Mucosa of descending colon (tissue), 3 donors: ENCODE results near the gene DUSP16. TPM values are rescaled to one million over a fixed set of nuclear protein-coding genes. Genes with fewer than 3 reads are reported as not detected.

ENCODE experiments used
- ATAC-seq: fragments of 200-7000 bp; cut with Tn5 transposase; one replicate; pipeline ENCODE4 v1.9.1; 2020; ENCODE audit warnings: mild to moderate bottlenecking, moderate library complexity
- DNase-seq, 3 donors: peaks; one replicate each; pipeline ENCODE4 v3.0.0-alpha.2; 2020
- H3K36me3 ChIP-seq: fragments of 200-600 bp; one replicate; pipeline ENCODE4 v1.8.0; 2021; ENCODE audit warnings: low read depth, mild to moderate bottlenecking
- H3K4me1 ChIP-seq: fragments of 200-600 bp; one replicate; pipeline ENCODE4 v1.8.0; 2021; ENCODE audit warnings: low read depth, mild to moderate bottlenecking
- H3K4me3 ChIP-seq: fragments of 200-600 bp; one replicate; pipeline ENCODE4 v1.8.0; 2021; ENCODE audit warnings: mild to moderate bottlenecking
- H3K9me3 ChIP-seq: fragments of 200-600 bp; one replicate; pipeline ENCODE4 v1.8.0; 2021; ENCODE audit warnings: mild to moderate bottlenecking
- intact Hi-C, 2 donors: fragments of 100-400 bp; cut with DNase I in 1 of 2; cut with micrococcal nuclease in 1 of 2; formaldehyde crosslinking; loops; one replicate each; pipeline versions ENCODE4 v1.11.0 to v1.11.1; 2022; cut with DNase I, micrococcal nuclease
- total RNA-seq, 3 donors: library from RNA; stranded (reverse); fragmentation: NEBNext Ultra II Directional in 2 of 3; extraction: Animal tissue kit (Norgen Biotek cat#: 25700) in 2 of 3; gene quantifications; one replicate each; pipeline versions ENCODE4 v1.2.1 to v1.2.4, GENCODE V29; 2021 to 2023
- TF ChIP-seq, protein P1 (sequence below): fragments of 200-600 bp; IDR thresholded peaks from one replicate; pipeline ENCODE4 v1.8.0; 2022; ENCODE audit warnings: antibody characterized with exemption, mild to moderate bottlenecking
- donor health status: DM: no; HTN: no; CAD: no; lungs with moderate emphysema.
- donor health status: DM: no; HTN: no; CAD: no.
- donor health status: DM: no; HTN: yes; CAD: no.

Gene DUSP16
- total RNA-seq, 3 donors from 2014 or later: 42.3 to 61.8 (median 42.9) TPM

DNA sequence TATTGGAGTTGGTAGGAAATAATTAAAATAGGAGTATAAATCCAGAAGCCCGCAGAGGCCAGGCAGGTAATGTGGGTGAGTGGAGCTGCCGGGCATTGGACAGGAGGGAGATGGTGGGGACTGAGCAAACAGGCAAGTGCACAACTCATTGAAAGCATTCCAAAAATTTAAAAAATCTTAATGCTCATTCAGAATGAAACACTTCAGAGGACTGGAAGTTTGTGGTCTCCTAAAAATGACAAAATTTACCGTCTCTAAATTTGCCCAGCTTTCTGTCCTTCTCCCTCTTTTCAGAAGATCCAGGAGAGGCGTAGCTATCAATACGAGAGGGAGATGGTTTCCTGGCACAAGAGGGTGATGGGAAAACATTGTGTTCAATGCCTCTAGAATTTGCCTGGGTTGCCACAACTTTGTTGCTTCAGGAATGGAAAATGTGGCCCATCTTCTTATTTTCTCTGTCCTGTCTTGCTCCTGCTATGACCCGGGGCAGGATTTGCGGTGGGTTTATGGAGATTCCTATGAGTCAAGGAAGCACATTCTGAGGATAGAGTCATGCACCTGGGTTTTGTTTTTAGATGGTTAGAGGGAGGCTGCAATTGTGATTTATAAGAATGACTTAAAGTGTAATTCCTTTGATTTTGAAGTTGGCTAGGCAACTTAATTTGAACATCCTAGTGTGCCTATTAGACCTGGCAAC, 133.6 kb downstream of the DUSP16 start:
- Histone ChIP-seq H3K9me3 (no peaks in the 10 kb centered on the region), H3K36me3 (no peaks in the 10 kb centered on the region), H3K4me1 (peaks cover 27% of the 10 kb centered on the region), H3K4me3 (no peak overlapping the region)
- ATAC-seq: no peak
- TF ChIP-seq, protein P1, sequence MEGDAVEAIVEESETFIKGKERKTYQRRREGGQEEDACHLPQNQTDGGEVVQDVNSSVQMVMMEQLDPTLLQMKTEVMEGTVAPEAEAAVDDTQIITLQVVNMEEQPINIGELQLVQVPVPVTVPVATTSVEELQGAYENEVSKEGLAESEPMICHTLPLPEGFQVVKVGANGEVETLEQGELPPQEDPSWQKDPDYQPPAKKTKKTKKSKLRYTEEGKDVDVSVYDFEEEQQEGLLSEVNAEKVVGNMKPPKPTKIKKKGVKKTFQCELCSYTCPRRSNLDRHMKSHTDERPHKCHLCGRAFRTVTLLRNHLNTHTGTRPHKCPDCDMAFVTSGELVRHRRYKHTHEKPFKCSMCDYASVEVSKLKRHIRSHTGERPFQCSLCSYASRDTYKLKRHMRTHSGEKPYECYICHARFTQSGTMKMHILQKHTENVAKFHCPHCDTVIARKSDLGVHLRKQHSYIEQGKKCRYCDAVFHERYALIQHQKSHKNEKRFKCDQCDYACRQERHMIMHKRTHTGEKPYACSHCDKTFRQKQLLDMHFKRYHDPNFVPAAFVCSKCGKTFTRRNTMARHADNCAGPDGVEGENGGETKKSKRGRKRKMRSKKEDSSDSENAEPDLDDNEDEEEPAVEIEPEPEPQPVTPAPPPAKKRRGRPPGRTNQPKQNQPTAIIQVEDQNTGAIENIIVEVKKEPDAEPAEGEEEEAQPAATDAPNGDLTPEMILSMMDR: no peak
- no peak for DNase-seq
- intact Hi-C loops: no loop called here

DNA sequence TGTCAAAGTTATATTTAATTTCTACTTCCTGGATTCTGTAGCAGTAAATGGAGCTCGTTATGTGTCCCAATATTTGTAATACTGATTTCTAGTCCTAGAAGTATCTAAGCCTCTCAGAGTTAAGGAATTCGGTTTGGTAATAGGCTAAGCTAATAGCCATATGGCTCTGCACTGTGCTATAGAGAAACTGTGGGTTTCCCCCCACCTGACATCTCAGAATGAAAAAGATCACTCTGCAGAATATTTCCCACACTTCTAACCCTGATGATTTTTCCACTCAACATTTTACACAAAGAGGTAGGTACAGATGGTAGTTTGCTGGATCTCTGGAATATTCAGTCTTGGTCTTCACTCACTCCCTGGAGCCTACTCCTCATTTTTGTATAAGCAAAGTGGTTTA, 134.6 kb downstream of the DUSP16 start:
- no peaks in the 10 kb centered on the region for H3K36me3 ChIP-seq
- H3K9me3 ChIP-seq: peaks cover 9% of the 10 kb centered on the region
- H3K4me1 ChIP-seq: peaks cover 19% of the 10 kb centered on the region
- ATAC-seq (no peak), DNase-seq (no peak)
- H3K4me3 ChIP-seq: no peak overlapping the region
- intact Hi-C loops: no loop called here
- TF ChIP-seq, protein P1: no peak

DNA sequence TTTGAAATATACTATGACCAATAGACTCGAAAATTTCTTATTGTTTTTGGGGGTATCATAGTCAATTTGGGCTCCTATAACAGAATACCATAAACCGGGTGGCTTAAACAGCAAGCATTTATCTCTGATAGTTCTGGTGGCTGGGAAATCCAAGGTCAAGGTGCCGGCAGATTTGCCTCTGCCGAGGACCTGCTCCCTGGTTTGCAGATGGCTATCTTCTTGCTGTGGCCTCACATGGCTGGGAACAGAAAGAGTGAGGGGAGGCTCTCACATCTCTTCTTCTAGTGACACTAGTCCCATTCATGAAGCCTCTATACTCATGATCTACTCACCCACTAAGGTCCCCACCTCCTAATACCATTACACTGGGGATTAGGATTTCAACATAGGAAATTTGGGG, 135.1 kb downstream of the DUSP16 start:
- TF ChIP-seq, protein P1: no peak
- H3K36me3 ChIP-seq: no peaks in the 10 kb centered on the region
- ATAC-seq (no peak), DNase-seq (no peak)
- peaks cover 13% of the 10 kb centered on the region for H3K9me3 ChIP-seq
- no peak overlapping the region for H3K4me3 ChIP-seq
- peaks cover 14% of the 10 kb centered on the region for H3K4me1 ChIP-seq
- intact Hi-C loops: no loop called here

DNA sequence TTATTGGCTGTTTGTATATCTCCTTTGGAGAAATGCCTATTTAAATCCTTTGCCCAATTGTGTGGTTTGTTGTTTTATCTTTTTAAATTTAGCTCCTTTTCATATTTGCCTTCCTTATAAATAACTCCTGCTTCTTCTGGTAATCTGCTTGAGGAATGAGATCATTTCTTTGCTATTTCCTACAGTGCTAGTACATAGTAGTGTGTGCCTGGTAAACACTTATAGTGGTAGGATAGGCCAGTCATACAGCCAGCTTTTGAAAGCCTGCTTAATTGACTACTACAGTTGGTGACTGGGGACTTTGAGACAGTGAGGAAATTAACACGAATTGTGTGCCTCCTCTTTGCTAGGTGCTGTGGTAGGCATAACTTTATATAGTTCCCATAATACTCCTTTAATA, 137.0 kb downstream of the DUSP16 start:
- peak; percentile 34 for ATAC-seq
- DNase-seq: no peak
- H3K36me3 ChIP-seq: no peaks in the 10 kb centered on the region
- no peak overlapping the region for H3K4me3 ChIP-seq
- peaks cover 13% of the 10 kb centered on the region for H3K9me3 ChIP-seq
- intact Hi-C loops: no loop called here
- TF ChIP-seq, protein P1: no peak
- no peaks in the 10 kb centered on the region for H3K4me1 ChIP-seq

DNA sequence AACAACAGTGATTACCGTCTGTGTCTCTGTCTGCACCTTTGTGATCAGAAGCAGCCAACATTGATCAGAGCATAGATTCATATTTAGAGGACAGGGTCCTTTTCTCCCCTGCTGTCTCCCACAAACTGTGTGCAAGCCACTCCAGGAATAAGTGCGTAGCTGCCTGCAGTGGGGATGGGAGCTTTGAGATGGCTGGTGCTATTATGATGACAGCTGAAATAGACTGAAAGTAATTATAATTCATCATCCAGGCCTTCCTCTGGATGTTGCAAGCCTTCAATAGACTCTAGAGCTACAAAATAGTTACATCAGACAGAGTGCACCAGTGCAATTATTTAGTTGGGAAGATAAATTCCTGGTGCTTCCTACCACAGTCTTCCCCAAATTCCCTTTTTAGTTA, 137.7 kb downstream of the DUSP16 start:
- ATAC-seq: no peak
- H3K9me3 ChIP-seq: peaks cover 13% of the 10 kb centered on the region
- no peak overlapping the region for H3K4me3 ChIP-seq
- TF ChIP-seq, protein P1: no peak
- no peaks in the 10 kb centered on the region for H3K36me3 ChIP-seq
- H3K4me1 ChIP-seq: no peaks in the 10 kb centered on the region
- intact Hi-C loops: no loop called here
- no peak for DNase-seq

Other genes starting within 250 kb of the DUSP16 start
- 10 to 100 TPM; 34.3 to 59.1 (median 46.5) TPM for gene MANSC1, start 212.6 kb downstream of the DUSP16 start, total RNA-seq
- 10 to 100 TPM; 12.1 to 18.1 (median 15.0) TPM for gene BORCS5, start 205.8 kb downstream of the DUSP16 start, total RNA-seq
- gene CREBL2, start 49.0 kb upstream of the DUSP16 start, total RNA-seq: 10 to 100 TPM; 23.3 to 35.9 (median 25.4) TPM
- gene GPR19, start 133.3 kb upstream of the DUSP16 start, total RNA-seq: under 1 TPM; 0.52 to 0.89 (median 0.82) TPM
- 10 to 100 TPM; 46.7 to 71.1 (median 53.0) TPM for gene CDKN1B, start 154.5 kb upstream of the DUSP16 start, total RNA-seq
- gene APOLD1, start 222.8 kb upstream of the DUSP16 start, total RNA-seq: 10 to 100 TPM in 1 of 3 donors, 1 to 10 TPM in 1, under 1 TPM in 1; 0.93 to 12.9 (median 5.0) TPM